Fibroblast of skin of left quadriceps (primary cell): ENCODE results near the gene HOXB8.

Experiments used
- DNase-seq, 2 experiments: peaks; one replicate each; pipeline ENCODE4 v3.0.0-alpha.2; 2013; ENCODE audit warnings: low read depth in 2 of 2

Gene HOXB8

DNA sequence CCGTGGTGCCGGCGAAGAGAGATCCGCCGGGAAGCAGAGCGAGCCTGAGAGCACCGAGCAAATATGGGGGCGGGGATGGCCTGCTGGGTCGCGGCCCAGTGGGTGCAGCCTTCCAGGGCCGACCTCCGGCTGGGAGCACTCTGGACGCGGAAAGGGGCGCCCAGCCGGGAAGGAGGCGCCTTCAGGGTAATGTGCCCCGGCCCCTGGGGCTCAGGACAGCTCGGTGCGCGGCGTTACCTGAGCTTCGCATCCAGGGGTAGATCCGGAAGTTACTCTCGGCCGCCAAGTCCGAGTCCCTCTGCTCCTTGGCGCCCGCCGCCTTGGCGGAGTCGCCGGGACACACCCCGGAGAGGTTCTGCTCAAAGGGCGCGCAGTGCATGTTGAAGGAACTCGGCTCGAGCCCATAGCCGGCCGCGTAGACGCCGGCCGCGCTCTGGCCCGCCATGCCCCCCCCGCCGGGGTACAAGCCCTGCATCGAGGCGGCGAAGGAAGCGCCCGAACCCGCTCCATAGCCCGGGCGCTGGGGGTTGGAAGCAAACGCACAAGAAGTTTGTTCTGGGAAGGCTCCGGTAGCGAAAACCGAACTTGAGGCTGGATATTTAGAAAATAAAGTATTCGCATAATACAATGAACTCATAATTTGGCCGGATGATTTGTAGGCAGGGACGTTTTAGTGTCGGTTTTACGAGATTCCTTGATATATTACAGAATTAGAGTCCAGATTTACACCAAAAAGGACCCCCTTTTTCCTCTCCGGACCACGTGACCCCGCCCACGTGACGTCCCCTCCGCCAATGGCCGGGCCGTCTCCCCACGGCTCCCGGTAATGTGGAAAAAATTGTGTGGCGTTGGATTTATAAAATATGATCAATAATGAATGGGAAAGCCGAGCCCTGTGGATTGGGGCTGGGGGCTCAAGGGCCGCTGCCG is 4.5 kb downstream of the HOXB8 start, which contains the start of gene HOXB7:
Gene HOXB7, minus strand, starts transcription at position 736 of the 930 bp plus-strand sequence. Its CDS starts 99 bp downstream, at position 637.
- DNase-seq, result peak; percentile 57 to 64

DNA sequence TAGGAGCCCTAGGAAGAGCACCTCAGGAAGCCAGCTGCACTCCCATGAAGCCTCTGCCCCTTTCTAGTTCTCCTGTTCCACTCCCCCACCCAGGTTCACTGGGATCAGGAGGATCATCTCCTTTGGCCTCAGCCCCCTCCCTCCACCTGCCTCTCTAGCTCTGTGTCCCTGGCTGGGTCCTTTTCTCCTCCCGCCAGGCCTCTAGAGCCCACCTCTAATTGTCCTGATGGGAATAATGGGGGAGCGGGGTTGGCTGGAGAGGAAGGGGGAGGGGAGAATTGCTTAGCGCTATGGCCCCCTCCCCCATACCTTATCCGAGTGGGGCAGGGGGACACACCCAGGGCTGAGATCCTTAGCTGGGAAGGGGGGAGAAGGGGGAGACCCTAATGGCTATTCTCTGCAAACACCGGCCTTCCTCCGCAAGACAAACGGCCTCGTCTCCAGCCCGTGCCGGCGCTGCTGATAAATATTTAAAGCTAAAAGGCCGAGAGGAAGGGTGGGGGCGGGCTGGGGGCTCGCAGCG is 5.3 kb downstream of the HOXB8 start:
- DNase-seq, result no peak

DNA sequence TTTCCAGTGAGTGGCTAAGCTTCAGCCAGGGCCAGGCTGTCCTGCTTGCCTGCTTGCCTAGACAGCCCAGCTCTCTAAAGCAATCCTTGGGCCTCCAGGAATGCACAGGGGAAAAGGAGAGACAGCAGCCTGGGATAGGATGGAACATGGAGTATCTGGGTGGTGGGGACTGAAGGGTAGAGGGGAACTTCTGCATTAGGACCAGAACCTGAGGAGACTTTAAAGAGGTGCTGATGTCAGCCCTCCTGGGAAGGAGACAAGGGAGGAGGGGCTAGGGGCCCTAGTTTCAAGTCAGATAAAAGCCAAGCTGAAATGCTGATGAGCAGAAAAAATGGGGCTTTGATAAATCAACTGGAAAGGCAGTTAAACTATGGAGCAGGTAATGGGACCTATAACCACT is 6.1 kb downstream of the HOXB8 start:
- DNase-seq, result no peak

DNA sequence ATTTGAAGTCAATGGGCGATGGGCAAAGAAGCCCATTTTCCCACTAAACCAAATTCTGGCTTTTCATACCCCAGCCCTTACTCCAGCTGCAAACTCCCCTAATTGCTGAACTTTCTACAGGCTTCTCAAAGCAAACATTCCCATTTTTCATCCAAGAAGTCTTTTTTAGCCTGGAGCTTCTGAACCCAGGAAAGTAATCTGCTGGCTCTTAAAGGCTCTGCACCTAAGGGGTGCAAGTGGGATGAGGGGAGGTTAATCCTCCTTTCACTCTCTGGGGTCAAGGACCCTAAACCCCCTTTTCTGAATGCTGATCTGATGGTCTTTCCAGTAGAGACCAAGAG is 6.6 kb downstream of the HOXB8 start:
- no peak for DNase-seq

DNA sequence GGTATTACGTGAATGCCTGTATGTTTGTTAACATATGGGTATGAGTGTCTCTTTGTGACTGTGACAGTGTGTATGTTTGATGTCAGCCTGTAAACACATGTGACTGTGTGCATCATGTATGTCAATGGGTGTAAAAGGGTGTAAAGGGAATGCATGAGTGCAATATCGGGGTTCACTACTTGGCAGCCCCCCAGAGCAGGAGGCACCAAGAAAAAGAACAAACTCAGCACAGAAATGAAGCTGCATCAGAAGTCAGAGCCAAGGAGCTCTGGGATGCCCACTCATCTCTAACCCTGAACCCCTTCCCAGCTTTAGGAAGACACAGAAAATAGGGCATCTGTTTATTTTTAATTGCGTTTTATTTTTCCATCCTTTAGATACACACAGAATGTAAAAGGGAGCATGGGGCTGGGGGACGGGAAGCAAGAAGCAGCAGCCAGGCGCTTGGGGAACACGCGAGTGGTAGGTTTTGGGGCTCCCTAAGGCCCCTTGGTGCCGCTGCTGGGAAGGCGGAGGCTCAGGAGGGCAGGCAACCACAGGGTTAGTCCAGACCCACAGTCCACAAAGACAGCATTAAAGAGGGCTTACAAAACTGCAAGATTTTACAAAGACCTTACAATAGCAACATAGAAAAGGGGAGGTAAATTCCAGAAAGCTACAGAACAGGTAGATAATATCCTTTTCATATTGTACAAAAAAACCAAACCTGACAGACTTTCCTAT is 8.0 kb downstream of the HOXB8 start:
- DNase-seq, result no peak

DNA sequence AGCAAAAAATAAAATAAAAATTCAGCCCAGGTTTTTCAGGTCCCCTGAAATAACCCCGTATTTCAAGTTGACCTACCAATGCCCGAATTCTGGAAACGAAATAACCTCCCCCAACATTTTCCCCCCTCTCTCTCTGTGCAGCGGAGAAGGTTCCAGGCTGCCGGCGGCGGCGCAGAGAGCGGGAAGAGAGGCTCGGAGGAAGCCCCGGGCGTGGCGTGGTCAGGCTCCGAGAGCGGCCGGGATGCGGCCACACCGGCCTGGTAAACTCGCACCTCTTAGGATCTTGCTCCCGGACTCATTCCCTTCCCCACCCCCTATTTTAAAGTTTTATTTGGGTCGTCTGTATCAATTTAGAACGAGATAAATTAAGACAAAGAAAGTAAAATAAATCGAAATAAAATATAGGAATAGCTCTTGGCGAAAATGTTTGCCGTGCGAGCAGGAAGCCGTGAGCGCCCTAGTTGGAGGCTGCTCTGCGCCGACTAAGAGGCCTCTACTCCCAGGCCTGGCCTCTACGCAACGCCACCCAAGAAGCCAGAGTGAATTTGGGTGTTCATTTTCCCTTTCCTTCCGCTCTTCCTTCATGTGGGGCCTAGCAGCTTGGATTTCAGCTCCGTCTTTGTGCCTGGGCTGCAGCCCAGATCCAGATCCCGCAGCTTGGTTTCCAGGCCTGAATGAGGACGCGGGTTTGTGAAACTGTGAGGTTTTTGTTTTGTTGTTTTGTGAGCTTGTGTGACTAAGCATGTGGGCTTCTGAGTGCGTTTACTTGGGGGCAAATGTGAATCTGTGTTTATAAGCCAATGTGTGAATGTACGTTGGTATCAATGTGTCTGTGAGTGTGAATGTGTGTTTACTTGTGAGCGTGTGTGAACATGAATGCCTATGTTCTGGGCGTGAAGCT is 8.9 kb downstream of the HOXB8 start:
- no peak for DNase-seq

DNA sequence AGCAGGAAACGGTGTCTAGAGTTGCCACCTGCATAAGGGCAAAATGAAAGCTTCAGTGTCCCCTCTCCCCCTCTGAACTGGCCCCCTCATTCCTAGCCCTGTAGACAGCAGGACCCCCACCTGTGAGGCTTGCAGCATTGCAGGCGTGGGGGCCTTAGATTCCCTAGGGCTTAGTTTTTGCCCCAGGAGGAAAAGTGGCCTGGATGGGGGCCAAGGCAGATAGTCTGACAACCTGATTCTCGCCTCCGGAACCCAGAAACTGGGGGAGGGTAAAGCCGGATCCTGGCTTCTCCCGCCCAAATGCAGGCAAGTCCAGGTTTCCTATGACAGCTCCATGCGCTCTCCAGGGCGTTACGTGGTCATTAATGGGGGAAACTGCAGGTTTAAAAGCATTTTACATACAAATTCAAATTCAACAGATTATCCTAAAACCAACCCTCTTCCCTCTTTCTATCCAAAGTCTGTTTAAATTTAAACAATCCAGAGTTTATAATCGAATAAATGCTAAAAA is 9.6 kb downstream of the HOXB8 start:
- DNase-seq, result no peak

DNA sequence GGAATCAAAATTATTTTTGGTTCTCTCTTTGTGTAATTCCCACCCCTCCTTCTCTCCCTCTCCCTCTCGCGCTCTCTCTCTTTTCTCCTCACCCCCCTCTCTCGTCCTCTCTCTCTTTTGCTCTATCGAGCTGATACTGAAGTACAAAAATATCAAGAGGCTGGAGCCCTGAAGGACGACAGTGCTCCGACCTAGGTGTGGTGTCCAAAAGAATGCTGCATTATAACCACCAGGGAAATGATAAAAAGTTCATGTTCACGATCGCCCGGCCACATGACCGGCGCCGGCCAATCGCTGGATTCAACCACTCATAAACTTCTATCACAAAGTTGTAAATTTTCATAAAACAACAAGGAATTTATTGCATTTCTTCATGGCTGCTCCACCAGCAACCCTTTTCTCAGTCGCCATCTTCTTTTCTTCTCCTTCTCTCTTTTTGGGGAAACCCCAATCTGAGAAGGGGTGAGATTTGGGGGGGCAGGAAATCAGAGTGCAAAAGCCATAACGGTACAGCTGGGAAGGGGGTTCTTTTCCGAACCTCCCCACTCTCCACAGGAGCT is 10.2 kb downstream of the HOXB8 start, which contains the start of gene HOXB6:
Gene HOXB6, minus strand, starts transcription at position 217 of the 560 bp plus-strand sequence. CDS start 6,836 bp downstream, outside the sequence.
- DNase-seq, result no peak

DNA sequence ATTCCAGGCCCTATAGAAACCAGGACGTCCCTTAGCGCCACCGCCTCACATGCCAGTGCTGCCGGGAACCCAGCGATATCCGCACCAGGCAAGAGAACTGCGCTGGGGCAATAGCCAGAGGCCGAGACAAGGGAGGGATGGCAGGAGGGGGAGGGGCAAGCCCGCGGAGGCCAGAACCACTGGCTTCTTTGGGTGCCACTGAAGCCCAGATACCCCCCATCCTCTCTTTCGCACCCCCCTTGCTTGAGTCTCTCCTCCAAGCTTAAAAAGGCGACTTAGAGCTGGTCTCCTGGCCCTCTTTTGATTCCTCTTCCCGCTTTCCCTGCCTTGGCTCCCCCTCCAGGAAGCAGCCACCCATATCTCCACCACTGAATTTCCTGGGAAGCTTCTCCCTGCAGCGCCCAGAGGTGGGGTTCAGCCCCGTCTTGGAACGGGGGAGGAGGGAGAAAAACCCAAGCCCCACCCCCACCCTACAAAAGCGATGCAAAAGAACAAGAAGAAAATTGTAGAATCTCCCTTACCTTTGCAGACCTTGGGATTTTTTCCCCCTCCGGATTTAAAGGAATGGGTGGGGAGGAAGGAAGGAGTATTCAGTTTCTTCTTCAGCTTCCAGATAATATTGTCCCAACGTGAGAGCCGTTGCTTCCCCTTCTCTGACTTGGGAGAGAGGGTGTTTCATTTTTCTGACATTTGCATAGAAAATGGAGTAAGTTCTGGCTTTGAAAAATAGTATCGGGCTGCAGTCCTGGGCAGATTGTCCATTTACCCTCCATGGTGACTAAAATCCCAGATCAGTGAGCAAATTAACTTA is 10.9 kb downstream of the HOXB8 start:
- DNase-seq, result no peak

DNA sequence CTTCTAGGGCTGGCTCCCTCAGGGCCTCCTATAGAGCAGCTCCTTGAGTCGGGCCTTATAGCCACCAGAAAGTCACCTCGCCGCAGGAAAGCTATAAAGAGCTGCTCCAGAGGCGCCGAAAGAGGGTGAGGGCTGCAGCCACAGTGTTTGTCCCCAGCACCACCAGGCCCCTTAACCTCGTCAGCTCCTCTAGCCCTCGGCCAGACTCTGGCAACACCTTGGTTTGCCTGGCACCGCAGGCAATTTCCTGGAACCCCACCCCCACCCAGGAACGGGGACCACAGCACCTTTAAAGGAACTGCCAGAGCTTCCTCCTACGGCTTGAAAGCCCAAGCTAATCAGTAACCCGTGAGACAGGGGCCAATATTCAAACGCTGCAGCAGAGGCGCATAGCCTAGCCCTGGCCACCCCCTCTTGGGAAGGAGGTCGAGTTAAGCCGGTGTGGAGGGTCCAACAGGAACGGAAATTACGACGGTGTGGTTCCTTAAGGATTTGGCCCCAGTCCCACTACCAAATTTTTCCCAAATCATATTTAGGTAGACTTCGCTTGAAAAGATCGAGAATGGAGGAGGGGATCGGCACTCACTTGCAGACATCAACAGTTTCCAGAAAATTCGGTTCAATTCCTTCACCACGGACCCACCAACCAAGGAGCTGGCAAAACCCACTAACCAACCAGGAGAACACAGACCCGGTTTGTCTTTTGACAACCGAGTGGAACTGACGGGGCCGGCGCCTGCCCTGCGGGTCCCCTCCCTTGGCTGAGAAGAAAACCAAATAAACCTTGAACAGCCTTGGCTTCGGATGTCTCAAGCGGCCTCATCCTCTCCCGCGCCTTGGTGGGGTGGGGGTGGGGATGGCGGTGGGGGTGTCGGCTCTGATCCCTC is 13.3 kb downstream of the HOXB8 start:
- DNase-seq, result no peak

DNA sequence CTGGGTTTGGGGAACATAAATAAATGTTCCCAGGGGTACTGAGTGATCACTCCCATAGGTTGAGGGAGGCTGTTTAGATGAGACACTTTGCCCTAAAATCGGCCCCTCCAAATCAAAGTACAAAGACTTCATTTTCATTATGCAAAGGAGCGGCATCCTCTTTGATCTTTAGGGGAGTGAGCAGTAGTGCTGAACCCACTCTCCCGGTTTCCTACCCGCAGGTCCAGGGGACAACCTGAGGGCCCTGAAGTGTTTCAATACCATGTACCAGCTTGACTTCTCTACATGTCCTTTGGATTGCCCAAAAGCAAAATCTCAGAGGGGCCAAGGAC is 13.9 kb downstream of the HOXB8 start:
- DNase-seq, result no peak

DNA sequence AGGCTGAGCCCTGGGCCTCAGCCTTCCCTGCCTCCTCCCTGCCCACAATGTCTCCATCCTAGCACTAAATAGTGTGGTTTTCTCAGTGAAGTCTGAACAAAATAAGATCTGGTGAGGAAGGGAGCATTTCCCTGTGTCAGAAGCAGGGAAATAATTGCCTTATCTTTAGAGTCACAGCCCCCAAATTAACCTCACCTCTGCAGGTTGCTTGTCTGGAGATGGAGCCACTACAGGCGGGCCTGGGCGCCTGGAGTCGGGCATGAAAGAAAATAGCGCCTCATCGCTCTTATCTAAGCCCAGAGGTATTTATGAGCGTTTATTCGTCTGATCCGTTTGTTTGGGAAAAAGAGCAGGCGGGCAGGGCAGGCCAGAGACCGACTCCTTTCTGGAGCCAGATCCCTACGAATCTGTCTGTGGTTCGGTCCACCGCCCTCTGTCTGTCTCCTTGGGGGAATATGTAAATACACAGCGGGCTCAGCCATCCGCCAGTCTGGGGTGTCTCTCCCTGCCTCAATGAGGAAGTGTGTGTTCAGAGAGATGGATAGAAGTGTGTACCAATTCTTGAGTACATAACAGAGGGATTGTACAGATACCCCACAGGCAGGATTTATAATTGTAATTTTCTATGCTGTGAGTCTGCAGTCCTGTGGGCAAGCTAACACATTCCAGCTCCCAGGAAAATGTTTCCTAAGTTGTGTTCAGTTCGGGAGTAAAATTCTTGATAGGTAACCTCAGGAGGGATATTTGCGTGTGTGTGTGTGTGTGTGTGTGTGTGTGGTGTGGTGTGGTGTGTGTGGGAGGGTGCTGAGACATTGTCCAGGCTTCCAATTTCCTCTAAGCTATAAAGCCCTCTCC is 14.6 kb downstream of the HOXB8 start:
- DNase-seq, result no peak

DNA sequence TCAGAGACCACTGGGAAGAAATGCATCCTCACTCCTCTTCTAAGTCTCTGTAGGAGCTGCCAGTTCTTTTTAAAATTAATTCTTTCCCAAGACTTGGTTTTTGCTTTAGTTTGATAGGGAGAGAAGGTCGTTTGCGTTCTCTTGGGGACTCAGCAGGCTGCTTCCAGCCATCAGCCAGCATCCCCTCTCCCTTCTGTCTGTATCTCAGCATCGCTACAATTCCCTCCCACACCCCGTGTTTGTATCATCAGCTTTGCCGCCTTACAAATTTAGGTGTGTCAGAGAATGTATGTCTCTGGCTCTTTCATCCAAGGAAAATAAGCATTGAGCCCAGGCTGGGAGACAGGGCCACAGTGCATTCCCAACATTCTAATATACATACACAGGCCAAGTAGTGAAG is 15.7 kb downstream of the HOXB8 start:
- no peak for DNase-seq

DNA sequence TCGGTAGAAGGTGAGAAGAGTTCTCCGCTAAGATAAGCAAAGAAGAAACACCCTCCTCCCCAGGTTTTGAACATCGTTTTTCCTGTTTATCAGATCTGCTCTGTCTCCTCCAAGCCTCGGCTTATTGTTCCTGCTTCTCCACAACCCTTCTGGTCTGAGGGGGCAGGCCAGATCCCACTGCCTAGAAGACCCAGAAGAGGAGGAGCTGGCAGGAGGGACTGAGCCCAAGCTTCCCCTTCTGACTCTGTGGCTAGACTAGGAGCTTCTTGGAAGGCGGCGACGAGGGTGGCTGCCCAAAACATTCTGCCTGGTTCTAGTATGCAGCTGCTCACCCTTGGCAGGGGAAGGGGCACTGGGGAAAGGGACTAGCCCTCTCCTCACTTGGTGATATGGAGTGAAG is 16.4 kb downstream of the HOXB8 start:
- DNase-seq, result no peak

DNA sequence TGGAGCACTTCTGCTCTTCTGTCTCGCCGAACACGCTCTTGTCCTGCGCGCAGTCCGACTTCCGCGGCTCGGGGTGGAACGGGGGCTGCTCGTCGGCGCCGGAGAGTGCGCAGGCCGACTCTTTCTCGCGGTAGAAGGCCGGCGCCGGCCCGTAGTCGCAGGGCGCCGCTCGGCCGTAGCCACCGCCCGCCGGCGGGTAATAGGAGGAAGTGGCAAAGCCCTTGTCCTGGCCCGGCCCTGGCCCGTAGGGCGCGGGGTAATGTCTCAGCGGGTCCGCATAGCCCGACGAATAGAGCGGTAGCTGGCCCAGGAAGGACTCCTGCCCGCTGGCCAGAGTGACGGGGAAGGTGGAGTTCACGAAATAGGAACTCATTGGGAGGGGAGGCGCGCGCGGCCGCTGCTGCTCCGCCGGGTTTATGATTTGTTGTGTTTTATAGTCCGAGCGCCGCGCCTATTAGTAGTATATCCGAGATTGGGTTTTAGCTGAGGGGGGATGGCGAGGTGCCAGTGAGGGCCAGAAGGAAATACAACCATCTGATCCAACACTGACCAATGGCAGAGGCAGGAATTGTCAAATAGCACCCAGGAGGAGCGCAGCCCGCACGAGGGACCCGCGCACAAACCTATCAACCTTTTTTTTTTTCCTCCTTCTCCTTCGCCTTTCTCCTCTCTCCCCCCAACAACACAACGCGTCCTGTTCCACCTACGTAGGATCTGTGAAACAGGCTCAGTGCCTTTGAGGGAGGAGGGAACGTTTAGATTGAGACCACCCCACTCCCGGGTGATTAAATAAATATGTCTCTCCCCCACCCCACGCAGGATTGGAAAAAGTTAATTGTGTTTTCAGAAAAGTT is 17.1 kb downstream of the HOXB8 start:
- DNase-seq, result no peak

DNA sequence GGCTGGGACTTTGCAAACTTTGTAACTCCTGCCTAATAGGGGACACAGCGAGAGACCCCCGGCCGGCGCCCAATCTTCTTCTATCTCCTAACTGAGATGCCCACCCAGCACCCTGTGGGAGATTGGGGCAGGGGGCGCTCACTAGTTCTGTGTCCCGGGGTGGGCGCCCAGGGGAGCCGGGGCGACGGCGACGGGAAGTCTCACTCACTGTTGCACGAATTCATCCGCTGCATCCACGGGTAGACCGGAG is 17.6 kb downstream of the HOXB8 start:
- DNase-seq, result no peak

DNA sequence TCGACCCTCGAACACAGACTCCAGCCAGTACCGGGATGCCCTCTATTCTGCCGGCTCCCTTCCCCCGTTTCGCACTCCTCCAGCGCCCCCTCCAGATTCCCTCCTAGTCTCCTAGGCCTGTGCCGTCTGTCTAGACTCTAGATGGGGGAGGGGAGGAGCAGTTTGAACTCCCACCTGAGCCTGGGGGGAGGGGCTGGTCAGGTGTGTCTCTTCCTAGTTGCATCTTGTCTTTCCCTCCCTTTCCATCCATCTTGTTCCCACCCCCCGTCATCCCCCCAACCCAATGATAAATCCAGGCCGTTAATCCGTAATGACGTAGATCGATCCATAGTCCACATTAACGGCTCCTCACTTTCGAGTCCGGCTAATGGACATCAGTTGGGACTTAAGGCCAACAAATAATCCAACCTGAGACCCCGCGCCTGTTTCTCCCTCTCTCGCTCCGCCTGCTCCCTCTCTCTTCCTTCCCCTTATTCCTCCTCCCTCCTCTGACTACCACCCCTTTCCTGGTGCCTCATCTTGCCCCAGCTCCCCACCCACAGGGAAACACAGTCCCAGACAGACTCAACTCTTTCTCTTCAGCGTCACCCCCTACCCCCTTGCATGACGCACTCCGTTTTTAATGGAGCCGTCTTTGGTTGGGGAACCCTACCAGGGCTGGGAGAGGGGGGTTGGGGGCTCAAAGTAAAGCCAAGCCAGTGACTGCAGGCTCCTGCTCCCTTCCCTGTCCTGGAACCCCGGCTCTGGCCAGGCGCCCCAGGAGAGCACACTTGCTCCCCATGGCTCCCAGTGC is 18.2 kb downstream of the HOXB8 start:
- DNase-seq, result no peak
